T follicular helper cell (primary cell): ENCODE measurements around the gene DNAJC4.

Source experiments
- DNase-seq: peaks from one replicate; pipeline ENCODE4 v3.0.0-alpha.2; 2020; ENCODE audit warnings: low read depth

DNAJC4 gene

GRCh38 chr11:64229744-64230170 is 591 bp upstream of the DNAJC4 start:
- DNase-seq = no peak

- DNase-seq = no peak
These were observed 627 bp downstream of the DNAJC4 start for GRCh38 chr11:64230985-64231365.

GRCh38 chr11:64231546-64231945 is 1.2 kb downstream of the DNAJC4 start:
- no peak for DNase-seq

GRCh38 chr11:64232182-64232966 is 2.0 kb downstream of the DNAJC4 start:
- DNase-seq = no peak

- DNase-seq = no peak
These were observed 2.6 kb downstream of the DNAJC4 start for GRCh38 chr11:64232967-64233315.

GRCh38 chr11:64233913-64234586 is 3.7 kb downstream of the DNAJC4 start, which contains the start of gene VEGFB:
TSS of gene VEGFB (plus strand) at chr11:64234584. CDS start at chr11:64234834, 250 bp downstream.
- peak; percentile 62 for DNase-seq

- DNase-seq = peak; percentile 34
These were observed 4.5 kb downstream of the DNAJC4 start for GRCh38 chr11:64234647-64235379.

- no peak for DNase-seq
These were observed 5.3 kb downstream of the DNAJC4 start for GRCh38 chr11:64235437-64236161.

GRCh38 chr11:64237484-64237951 is 7.2 kb downstream of the DNAJC4 start:
- no peak for DNase-seq

- DNase-seq = no peak
These were observed 7.7 kb downstream of the DNAJC4 start for GRCh38 chr11:64238076-64238475.

- no peak for DNase-seq
These were observed 8.7 kb downstream of the DNAJC4 start for GRCh38 chr11:64238999-64239398.

- DNase-seq = no peak
These were observed 9.5 kb downstream of the DNAJC4 start for GRCh38 chr11:64239662-64240434.

GRCh38 chr11:64240435-64241240 is 10.3 kb downstream of the DNAJC4 start, which contains the start of gene FKBP2:
TSS of gene FKBP2 (plus strand) at chr11:64241095. CDS start at chr11:64242388, 1,293 bp downstream.
- DNase-seq = peak; percentile 97

GRCh38 chr11:64241241-64241490 is 10.8 kb downstream of the DNAJC4 start:
- DNase-seq = peak; percentile 100

GRCh38 chr11:64241491-64242374 is 11.4 kb downstream of the DNAJC4 start:
- no peak for DNase-seq

- no peak for DNase-seq
These were observed 13.0 kb downstream of the DNAJC4 start for GRCh38 chr11:64243236-64243854.

- DNase-seq = no peak
These were observed 13.8 kb downstream of the DNAJC4 start for GRCh38 chr11:64244107-64244506.

- DNase-seq = no peak
These were observed 14.6 kb downstream of the DNAJC4 start for GRCh38 chr11:64244966-64245365.

- no peak for DNase-seq
These were observed 15.1 kb downstream of the DNAJC4 start for GRCh38 chr11:64245401-64245796.
